ENCODE data around the gene GREB1. TPM values are rescaled to one million over a fixed set of nuclear protein-coding genes. Genes with fewer than 3 reads are reported as not detected.
A peak's percentile ranks its signal among the peaks of the same experiment; 100 is the strongest.

GREB1 gene
- total RNA-seq, 1 experiment from 2014 or later, result 6.2 TPM

- Histone ChIP-seq H3K9me3 (ENCODE audit: control insufficient read depth in 1 of 2, insufficient read depth in 1 of 2, low read depth in 1 of 2, low read length in 2 of 2) (no peaks in the 10 kb centered on the region), H3K27ac (ENCODE audit: low read depth, low read length) (no peak overlapping the region), H3K4me1 (ENCODE audit: control insufficient read depth in 1 of 2, insufficient read depth in 2 of 2, low read length in 2 of 2) (peaks cover 10 to 18% of the 10 kb centered on the region in 2 experiments; a peak in 3 of 4 replicates), H3K9me2 (ENCODE audit: insufficient read depth) (no peaks in the 10 kb centered on the region), H3K4me3 (replicated peaks in 1 of 2; ENCODE audit: low read depth in 1 of 2, low read length in 2 of 2) (no peak overlapping the region), H3K79me2 (ENCODE audit: insufficient read depth, low read length) (no peaks in the 10 kb centered on the region), H3K36me3 (ENCODE audit: control insufficient read depth in 1 of 2, insufficient read depth in 2 of 2, low read length in 2 of 2) (no peaks in the 10 kb centered on the region), H3K9ac (ENCODE audit: low read length) (no peak overlapping the region), H4K20me1 (ENCODE audit: insufficient read depth) (no peaks in the 10 kb centered on the region), H3K27me3 (ENCODE audit: insufficient read depth, low read length) (no peaks in the 10 kb centered on the region), H2AFZ (ENCODE audit: low read depth, low read length, poor library complexity, severe bottlenecking) (no peak overlapping the region), H3K4me2 (ENCODE audit: low read length) (peak overlapping the region; percentile 49; the same call in 1 of the 2 replicates)
- RAD21 ChIA-PET (ENCODE audit: low non-redundant PET in 1 of 2, low total read pairs in 2 of 2, uncharacterized antibody in 2 of 2, unreplicated experiment in 2 of 2), result no interaction called here
- DNase-seq (ENCODE audit: low read depth, low spot score) (no peak), ATAC-seq (no peak)
- no TSS peak for BruUV-seq (replicated peaks)
- CTCF ChIA-PET, result interaction anchor here (1.1 kb wide), 1 partner anchor 84 kb away, joined by 3 read pairs; no protein-coding TSS in a partner anchor
- POLR2A ChIA-PET, result no interaction called here
- TF ChIP-seq ELF1 (IDR thresholded peaks at IDR 0.05; ENCODE audit: borderline replicate concordance, low read depth) (no peak), FOSL1 (IDR thresholded peaks at IDR 0.05; ENCODE audit: low read depth) (no peak), ZNF274 (IDR thresholded peaks at IDR 0.05; ENCODE audit: low read depth, low read length) (no peak), ZFX (IDR thresholded peaks at IDR 0.05) (no peak), POLR2AphosphoS5 (IDR thresholded peaks at IDR 0.05; ENCODE audit: low read depth, low read length) (no peak), TCF7L2 (IDR thresholded peaks at IDR 0.05; ENCODE audit: borderline replicate concordance, extremely low read depth, insufficient read depth, insufficient read length) (no peak), RAD21 (IDR thresholded peaks at IDR 0.05; ENCODE audit: low read depth) (no peak), ATF3 (IDR thresholded peaks at IDR 0.05) (no peak), EZH2 (IDR thresholded peaks at IDR 0.05) (no peak)
- TF ChIP-seq, protein P1, sequence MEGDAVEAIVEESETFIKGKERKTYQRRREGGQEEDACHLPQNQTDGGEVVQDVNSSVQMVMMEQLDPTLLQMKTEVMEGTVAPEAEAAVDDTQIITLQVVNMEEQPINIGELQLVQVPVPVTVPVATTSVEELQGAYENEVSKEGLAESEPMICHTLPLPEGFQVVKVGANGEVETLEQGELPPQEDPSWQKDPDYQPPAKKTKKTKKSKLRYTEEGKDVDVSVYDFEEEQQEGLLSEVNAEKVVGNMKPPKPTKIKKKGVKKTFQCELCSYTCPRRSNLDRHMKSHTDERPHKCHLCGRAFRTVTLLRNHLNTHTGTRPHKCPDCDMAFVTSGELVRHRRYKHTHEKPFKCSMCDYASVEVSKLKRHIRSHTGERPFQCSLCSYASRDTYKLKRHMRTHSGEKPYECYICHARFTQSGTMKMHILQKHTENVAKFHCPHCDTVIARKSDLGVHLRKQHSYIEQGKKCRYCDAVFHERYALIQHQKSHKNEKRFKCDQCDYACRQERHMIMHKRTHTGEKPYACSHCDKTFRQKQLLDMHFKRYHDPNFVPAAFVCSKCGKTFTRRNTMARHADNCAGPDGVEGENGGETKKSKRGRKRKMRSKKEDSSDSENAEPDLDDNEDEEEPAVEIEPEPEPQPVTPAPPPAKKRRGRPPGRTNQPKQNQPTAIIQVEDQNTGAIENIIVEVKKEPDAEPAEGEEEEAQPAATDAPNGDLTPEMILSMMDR (IDR thresholded peaks at IDR 0.05 in 2 of 3, conservative IDR thresholded peaks at IDR 0.05 in 1 of 3; ENCODE audit: borderline replicate concordance in 1 of 3, insufficient read depth in 1 of 3, low read depth in 2 of 3, low read length in 2 of 3), result no peak
- TF ChIP-seq, protein P2, sequence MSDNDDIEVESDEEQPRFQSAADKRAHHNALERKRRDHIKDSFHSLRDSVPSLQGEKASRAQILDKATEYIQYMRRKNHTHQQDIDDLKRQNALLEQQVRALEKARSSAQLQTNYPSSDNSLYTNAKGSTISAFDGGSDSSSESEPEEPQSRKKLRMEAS (IDR thresholded peaks at IDR 0.05), result no peak
- TF ChIP-seq, protein P3, sequence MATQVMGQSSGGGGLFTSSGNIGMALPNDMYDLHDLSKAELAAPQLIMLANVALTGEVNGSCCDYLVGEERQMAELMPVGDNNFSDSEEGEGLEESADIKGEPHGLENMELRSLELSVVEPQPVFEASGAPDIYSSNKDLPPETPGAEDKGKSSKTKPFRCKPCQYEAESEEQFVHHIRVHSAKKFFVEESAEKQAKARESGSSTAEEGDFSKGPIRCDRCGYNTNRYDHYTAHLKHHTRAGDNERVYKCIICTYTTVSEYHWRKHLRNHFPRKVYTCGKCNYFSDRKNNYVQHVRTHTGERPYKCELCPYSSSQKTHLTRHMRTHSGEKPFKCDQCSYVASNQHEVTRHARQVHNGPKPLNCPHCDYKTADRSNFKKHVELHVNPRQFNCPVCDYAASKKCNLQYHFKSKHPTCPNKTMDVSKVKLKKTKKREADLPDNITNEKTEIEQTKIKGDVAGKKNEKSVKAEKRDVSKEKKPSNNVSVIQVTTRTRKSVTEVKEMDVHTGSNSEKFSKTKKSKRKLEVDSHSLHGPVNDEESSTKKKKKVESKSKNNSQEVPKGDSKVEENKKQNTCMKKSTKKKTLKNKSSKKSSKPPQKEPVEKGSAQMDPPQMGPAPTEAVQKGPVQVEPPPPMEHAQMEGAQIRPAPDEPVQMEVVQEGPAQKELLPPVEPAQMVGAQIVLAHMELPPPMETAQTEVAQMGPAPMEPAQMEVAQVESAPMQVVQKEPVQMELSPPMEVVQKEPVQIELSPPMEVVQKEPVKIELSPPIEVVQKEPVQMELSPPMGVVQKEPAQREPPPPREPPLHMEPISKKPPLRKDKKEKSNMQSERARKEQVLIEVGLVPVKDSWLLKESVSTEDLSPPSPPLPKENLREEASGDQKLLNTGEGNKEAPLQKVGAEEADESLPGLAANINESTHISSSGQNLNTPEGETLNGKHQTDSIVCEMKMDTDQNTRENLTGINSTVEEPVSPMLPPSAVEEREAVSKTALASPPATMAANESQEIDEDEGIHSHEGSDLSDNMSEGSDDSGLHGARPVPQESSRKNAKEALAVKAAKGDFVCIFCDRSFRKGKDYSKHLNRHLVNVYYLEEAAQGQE (IDR thresholded peaks at IDR 0.05; ENCODE audit: low read depth), result no peak
- intact Hi-C loops (cut with micrococcal nuclease), result no loop called here
Measured at GRCh38 chr2:11499081-11499743, 34.6 kb upstream of the GREB1 start.
